Measurements from ENCODE around the gene MRAS. TPM values are rescaled to one million over a fixed set of nuclear protein-coding genes. Genes with fewer than 3 reads are reported as not detected.

MRAS gene
- under 1 TPM; 0.10 to 0.19 TPM for total RNA-seq

DNA sequence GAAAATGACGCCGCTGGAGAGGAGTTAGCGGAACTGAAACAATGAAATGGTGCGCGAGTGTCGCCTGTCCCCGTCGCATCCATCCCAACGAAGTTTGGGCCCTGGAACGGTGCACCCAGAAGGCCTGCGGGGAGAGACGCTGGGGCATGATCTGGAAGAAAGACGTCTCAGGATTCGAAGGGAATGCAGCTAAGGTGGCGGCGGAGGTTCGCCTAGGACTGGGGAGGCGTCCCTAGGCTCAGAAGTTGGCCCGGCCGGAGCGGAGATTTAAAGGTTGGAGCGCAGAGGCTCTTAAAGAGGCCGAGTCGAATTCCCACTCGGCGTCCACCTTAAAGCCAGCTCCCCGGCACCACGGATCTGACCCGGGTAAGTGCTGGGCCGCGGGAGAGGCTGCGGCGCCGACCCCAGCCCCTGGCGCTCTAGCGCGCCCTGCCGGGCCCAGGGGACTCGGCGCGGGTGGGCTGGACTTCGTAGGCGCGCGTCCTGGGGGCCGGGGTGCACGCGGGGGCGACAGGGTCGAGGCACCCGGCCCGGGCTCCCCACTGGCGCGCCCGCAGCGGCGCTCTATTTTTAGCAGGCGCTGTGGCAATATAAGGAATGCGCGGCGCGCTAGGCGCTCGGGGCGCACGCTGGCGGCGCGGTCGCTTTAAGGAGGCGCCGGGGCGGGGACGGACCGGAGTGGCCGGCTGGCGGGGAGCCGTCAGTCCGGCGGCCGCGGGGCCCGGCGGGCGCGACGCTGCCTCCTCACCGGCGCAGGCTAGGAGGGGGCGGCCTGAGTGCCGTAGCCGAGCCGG lies at the start of gene MRAS:
Gene MRAS (plus strand): TSS at position 620 of the 794 bp plus-strand sequence. CDS start 24,305 bp downstream, outside the sequence.
- peak; percentile 46 for DNase-seq
- intact Hi-C loops (cut with micrococcal nuclease): loop anchor here (1.0 kb wide), 2 partner anchors 19 to 168 kb away; partner anchors contain the start of gene NME9
- Mint-ChIP-seq H3K4me3 (peak within 1 kb of the TSS; percentile 86), H3K27me3 (peaks cover 31% of the 10 kb centered on the region), H3K36me3 (no peaks in the 10 kb centered on the region), H3K4me1 (ENCODE audit: low read depth) (peaks cover 7% of the 10 kb centered on the region), H3K9me3 (no peaks in the 10 kb centered on the region), H3K27ac (no peak within 1 kb of the TSS)
- POLR2A ChIA-PET: no interaction called here
- CTCF ChIA-PET: interaction anchor here (1.0 to 1.3 kb wide), 3 partner anchors 15 to 168 kb away, joined by 3 to 5 read pairs (median 4); no protein-coding TSS in a partner anchor

DNA sequence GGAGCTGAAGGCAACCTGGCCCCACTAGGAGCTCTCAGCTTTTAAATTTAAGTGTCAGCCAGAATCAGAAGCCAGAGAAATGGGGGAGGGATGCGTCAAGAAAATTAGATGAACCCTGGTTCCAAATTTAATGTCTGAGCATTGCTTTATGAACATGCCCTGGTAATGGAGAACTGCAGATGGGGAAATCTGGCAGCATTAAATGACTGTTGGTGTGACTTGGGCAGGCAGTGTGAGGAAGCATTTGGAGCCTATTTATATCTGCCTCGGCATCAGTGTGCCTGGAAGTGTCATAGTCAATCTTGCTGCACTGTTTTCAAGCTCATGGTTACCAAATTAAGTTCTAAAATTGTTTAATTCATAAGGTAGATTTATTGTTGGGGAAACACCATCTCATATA lies 47.7 kb upstream of the MRAS start:
- DNase-seq: no peak
- Mint-ChIP-seq H3K27ac (no peak overlapping the region), H3K9me3 (no peaks in the 10 kb centered on the region), H3K4me3 (no peak overlapping the region), H3K27me3 (no peaks in the 10 kb centered on the region), H3K4me1 (ENCODE audit: low read depth) (peaks cover 27% of the 10 kb centered on the region), H3K36me3 (peaks cover 17% of the 10 kb centered on the region)
- ChIA-PET POLR2A (no interaction called here), CTCF (interaction anchor here (0.7 kb wide), 1 partner anchor 117 kb away, joined by 3 read pairs; no protein-coding TSS in a partner anchor)
- intact Hi-C loops (cut with micrococcal nuclease): no loop called here

DNA sequence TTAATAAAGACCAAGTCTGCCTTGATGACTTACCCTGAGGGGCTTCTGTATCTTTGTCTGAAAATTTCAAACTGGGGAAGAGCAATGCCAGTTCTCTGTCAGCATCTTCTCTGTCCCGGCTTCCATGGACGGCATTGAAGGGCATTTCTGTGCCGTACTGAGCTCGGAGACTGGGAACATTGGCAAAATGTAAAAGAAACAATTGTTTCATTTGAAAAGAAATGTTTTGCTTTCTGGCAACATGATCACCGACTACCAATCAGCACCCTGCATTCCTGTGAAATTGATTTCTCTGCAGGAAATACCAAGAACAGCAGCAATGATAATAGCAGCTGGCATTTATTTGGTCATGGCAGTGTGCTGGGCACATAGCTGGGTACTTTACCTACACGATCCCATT lies 44.9 kb upstream of the MRAS start:
- DNase-seq: no peak
- Mint-ChIP-seq H3K36me3 (peaks cover 26% of the 10 kb centered on the region), H3K27ac (no peak overlapping the region), H3K4me3 (no peak overlapping the region), H3K9me3 (peaks cover 11% of the 10 kb centered on the region), H3K27me3 (peaks cover 4% of the 10 kb centered on the region), H3K4me1 (ENCODE audit: low read depth) (peaks cover 4% of the 10 kb centered on the region)
- ChIA-PET CTCF (no interaction called here), POLR2A (no interaction called here)
- intact Hi-C loops (cut with micrococcal nuclease): no loop called here

DNA sequence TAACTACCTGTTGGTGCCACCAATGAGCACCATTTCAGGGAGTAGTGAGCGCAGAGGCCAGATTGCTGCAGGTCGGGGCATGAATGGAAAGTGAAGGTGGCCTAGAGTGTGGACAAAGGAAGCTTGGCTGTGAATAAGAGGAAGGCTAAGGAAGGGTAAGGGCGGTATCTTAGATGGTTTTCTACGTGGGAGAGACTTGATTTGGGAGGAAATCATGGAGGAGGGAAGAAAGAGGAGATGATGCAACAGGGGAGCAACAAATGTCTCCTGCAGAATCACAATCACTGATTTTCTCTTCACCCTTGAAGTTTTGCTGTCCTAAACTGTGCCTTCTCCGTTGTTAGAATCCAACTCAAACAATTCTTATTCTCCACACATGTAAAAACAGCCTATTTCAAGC lies 40.5 kb upstream of the MRAS start:
- Mint-ChIP-seq H3K4me1 (ENCODE audit: low read depth) (no peaks in the 10 kb centered on the region), H3K9me3 (peaks cover 40% of the 10 kb centered on the region), H3K4me3 (no peak overlapping the region), H3K36me3 (peaks cover 23% of the 10 kb centered on the region), H3K27ac (no peak overlapping the region), H3K27me3 (peaks cover 4% of the 10 kb centered on the region)
- CTCF ChIA-PET: interaction anchor here (1.6 kb wide), 1 partner anchor 38 kb away, joined by 3 read pairs; no protein-coding TSS in a partner anchor
- intact Hi-C loops (cut with micrococcal nuclease): no loop called here
- POLR2A ChIA-PET: no interaction called here
- no peak for DNase-seq

DNA sequence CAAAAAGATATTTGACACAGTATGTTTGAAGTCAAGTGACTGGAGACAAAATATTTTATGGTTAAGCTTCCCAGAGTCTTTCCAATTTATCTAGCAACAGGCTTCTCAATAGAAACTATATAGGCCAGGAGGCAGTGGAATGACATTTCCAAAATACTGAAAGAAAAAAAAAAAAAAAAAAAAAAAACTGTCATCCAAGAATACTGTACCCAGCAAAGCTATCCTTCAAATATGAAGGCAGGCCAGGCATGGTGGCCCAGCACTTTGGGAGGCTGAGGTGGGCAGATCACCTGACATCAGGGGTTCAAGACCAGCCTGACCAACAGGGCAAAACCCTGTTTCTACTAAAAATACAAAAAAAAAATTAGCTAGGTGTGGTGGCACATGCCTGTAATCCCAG lies 39.6 kb upstream of the MRAS start:
- H3K27ac Mint-ChIP-seq: no peak overlapping the region
- peaks cover 40% of the 10 kb centered on the region for H3K9me3 Mint-ChIP-seq
- intact Hi-C loops (cut with micrococcal nuclease): no loop called here
- H3K4me1 Mint-ChIP-seq (ENCODE audit: low read depth): no peaks in the 10 kb centered on the region
- no peak overlapping the region for H3K4me3 Mint-ChIP-seq
- H3K27me3 Mint-ChIP-seq: peaks cover 4% of the 10 kb centered on the region
- POLR2A ChIA-PET: interaction anchor here (0.6 kb wide), 2 partner anchors 192 to 627 kb away, joined by 3 read pairs; no protein-coding TSS in a partner anchor
- H3K36me3 Mint-ChIP-seq: peaks cover 23% of the 10 kb centered on the region
- CTCF ChIA-PET: interaction anchor here (0.7 kb wide), 1 partner anchor 109 kb away, joined by 3 read pairs; no protein-coding TSS in a partner anchor
- no peak for DNase-seq

DNA sequence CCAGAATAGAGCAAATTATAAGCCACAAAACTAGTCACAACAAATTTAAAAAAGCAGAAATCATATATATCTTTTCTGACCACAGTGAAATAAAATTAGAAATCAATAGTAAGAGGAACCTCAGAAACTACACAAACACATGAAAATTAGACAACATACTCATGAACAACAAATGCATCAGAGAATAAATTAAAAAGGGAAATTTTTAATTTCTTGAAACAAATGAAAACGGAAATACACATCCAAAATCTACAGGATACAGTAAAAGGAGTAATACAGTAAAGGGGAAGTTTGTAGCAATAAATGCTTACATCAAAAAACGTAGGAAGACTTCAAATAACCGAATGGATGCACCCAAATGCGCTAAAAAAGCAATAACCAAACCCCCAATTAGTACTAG lies 37.9 kb upstream of the MRAS start:
- Mint-ChIP-seq H3K4me3 (no peak overlapping the region), H3K27me3 (peaks cover 4% of the 10 kb centered on the region), H3K9me3 (peaks cover 40% of the 10 kb centered on the region), H3K4me1 (ENCODE audit: low read depth) (no peaks in the 10 kb centered on the region), H3K36me3 (peaks cover 23% of the 10 kb centered on the region), H3K27ac (no peak overlapping the region)
- intact Hi-C loops (cut with micrococcal nuclease): no loop called here
- POLR2A ChIA-PET: no interaction called here
- CTCF ChIA-PET: no interaction called here
- DNase-seq: no peak

DNA sequence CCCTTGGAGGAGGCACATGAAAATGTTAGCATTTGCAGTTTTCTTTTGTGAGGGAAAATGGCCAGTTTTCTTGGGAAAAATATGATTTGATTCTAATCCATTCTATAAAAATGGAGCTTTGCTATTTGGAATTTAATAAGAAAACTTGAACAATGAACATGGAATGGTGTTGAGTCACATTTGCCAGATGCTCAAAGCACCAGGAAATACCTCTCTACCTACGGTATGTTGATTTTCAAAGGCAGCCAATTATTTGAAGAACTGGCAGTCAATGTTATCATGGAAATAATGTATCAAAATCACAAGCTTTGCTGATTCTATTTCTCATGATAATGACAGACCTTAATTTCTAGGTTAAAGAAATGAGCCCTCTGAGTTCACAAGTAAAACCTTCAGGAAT lies 33.6 kb upstream of the MRAS start:
- intact Hi-C loops (cut with micrococcal nuclease): no loop called here
- Mint-ChIP-seq H3K27ac (no peak overlapping the region), H3K36me3 (peaks cover 3% of the 10 kb centered on the region), H3K4me3 (no peak overlapping the region), H3K9me3 (peaks cover 25% of the 10 kb centered on the region), H3K27me3 (no peaks in the 10 kb centered on the region), H3K4me1 (ENCODE audit: low read depth) (no peaks in the 10 kb centered on the region)
- DNase-seq: no peak
- POLR2A ChIA-PET: no interaction called here
- CTCF ChIA-PET: no interaction called here

DNA sequence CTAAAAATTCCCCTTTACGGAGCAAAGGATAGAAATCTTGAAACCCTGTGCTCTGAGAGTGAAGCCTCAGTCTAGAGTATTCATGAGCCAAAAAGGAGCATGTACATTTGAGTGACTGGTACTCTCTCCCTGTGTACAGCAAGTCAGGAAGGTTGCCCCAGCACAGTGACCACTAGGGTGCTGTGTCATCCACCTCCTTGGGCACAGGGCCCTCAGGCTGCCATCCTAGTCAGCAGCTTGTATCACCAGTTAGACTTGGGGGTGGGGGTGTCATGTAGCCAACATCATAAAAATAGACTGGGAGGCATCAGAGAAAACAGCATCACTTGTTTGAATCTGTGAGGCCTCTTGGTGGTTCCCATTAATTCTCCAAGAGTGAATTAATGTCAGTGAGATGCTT lies 30.7 kb upstream of the MRAS start:
- no peak overlapping the region for H3K27ac Mint-ChIP-seq
- no peaks in the 10 kb centered on the region for H3K9me3 Mint-ChIP-seq
- POLR2A ChIA-PET: no interaction called here
- no peak for DNase-seq
- no peaks in the 10 kb centered on the region for H3K36me3 Mint-ChIP-seq
- no peaks in the 10 kb centered on the region for H3K27me3 Mint-ChIP-seq
- CTCF ChIA-PET: interaction anchor here (1.4 kb wide), 1 partner anchor 13 kb away, joined by 5 read pairs; no protein-coding TSS in a partner anchor
- intact Hi-C loops (cut with micrococcal nuclease): no loop called here
- no peak overlapping the region for H3K4me3 Mint-ChIP-seq
- H3K4me1 Mint-ChIP-seq (ENCODE audit: low read depth): peaks cover 7% of the 10 kb centered on the region

DNA sequence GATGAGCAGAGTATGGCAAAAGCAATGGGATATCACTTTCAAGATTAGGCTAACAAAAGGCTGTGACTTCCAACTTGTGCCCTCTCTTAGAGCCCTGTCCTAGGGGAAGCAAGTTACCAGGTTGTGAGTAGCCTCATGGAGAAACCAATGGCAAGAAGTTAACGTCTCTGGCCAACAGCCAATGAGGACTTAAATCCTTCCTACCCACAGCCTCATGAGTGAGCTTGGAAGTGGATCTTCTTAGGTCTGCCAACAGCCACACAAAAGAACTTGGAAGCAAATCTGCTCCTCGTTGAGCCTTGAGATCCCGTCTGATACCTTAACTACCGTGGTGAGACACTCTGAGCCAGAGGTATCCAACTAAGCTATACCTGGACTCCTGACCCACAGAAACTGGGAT lies 24.4 kb upstream of the MRAS start:
- no peak overlapping the region for H3K27ac Mint-ChIP-seq
- H3K4me3 Mint-ChIP-seq: no peak overlapping the region
- ChIA-PET POLR2A (no interaction called here), CTCF (no interaction called here)
- intact Hi-C loops (cut with micrococcal nuclease): no loop called here
- no peak for DNase-seq
- no peaks in the 10 kb centered on the region for H3K27me3 Mint-ChIP-seq
- no peaks in the 10 kb centered on the region for H3K9me3 Mint-ChIP-seq
- no peaks in the 10 kb centered on the region for H3K36me3 Mint-ChIP-seq
- H3K4me1 Mint-ChIP-seq (ENCODE audit: low read depth): peaks cover 29% of the 10 kb centered on the region

DNA sequence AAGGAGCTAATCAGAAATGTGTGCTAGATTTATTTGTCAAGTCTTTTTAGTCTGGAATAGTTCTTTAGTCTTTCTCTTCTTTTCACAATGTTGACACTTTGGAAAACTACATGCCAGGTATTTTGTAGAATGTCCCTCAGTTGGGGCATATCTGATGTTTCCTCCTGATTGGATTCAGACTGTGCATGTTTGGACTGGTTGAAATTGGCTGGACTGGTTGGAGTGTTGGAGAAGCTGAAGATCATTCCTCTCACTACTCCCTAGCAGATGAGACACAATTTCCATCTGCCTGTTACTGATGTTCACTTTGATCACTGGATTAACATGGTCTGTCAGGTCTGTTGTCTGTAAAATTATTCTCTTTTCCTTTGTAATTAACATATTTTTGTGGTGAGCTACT lies 22.4 kb upstream of the MRAS start:
- no peak for DNase-seq
- Mint-ChIP-seq H3K9me3 (no peaks in the 10 kb centered on the region), H3K4me3 (no peak overlapping the region), H3K4me1 (ENCODE audit: low read depth) (peaks cover 38% of the 10 kb centered on the region), H3K36me3 (no peaks in the 10 kb centered on the region), H3K27me3 (no peaks in the 10 kb centered on the region), H3K27ac (no peak overlapping the region)
- ChIA-PET CTCF (interaction anchor here (0.6 kb wide), 1 partner anchor 148 kb away, joined by 3 read pairs; no protein-coding TSS in a partner anchor), POLR2A (no interaction called here)
- intact Hi-C loops (cut with micrococcal nuclease): loop anchor here (5.0 kb wide), 3 partner anchors 94 to 266 kb away; partner anchors contain the start of gene CEP70

DNA sequence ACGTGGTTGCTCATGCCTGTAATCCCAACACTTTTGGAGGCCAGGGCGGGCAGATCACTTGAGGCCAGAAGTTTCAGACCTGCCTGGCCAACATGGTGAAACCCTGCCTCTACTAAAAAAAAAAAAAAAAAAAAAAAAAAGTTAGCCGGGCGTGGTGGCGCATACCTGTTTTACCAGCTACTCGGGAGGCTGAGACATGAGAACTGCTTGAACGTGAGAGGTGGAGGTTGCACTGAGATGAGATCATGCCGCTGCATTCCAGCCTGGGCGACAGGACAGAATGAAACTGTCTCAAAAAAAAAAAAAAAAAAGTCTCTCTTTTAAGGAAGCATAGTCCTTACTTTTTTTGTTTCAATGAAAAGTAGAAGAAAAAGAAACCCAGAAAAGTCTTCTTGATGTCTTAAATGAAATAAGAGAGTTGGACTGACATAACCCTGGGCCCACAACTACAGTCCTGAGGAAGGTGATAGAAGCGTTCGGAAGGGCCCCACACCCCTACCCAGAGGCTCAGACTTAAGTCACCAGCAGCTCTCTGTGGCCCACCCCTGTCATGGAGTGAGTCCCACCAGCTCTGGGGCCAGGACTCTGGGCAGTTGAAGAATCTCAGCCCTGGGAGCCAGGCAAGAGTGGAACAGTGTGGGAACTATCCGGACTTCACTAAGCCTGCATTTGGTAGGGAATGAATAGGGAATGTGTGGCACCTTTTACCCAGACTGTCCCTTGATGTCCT lies 21.3 kb upstream of the MRAS start:
- ChIA-PET CTCF (no interaction called here), POLR2A (no interaction called here)
- Mint-ChIP-seq H3K9me3 (no peaks in the 10 kb centered on the region), H3K4me1 (ENCODE audit: low read depth) (peaks cover 38% of the 10 kb centered on the region), H3K36me3 (no peaks in the 10 kb centered on the region), H3K4me3 (no peak overlapping the region), H3K27me3 (no peaks in the 10 kb centered on the region), H3K27ac (no peak overlapping the region)
- intact Hi-C loops (cut with micrococcal nuclease): loop anchor here (5.0 kb wide), 3 partner anchors 95 to 265 kb away; partner anchors contain the start of gene CEP70
- DNase-seq: no peak

DNA sequence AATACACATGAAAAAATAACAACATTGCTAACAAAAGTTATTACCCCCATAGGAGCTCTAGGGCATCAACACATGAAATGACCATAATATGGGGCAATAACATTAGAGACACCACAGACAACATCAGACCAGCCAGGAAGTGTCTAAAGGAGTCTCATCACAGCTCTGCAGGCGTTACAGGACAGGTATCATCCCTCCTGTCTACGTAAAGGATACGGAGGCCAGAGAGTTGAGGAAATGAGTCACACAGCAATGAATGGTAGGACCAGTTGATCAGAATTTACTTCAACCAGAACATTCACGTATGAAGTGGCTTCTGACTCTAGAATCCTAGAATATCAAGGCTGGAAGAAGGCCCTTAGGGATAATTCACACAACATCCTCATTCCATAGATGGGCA lies 20.5 kb upstream of the MRAS start:
- no peaks in the 10 kb centered on the region for H3K27me3 Mint-ChIP-seq
- intact Hi-C loops (cut with micrococcal nuclease): loop anchor here (2.0 to 5.0 kb wide), 5 partner anchors 39 to 264 kb away; partner anchors contain the start of genes ARMC8 and CEP70
- CTCF ChIA-PET: interaction anchor here (0.6 to 1.8 kb wide), 11 partner anchors 11 to 267 kb away, joined by 3 to 11 read pairs (median 6); partner anchors contain the start of genes ARMC8, CEP70 and DBR1
- DNase-seq: no peak
- H3K9me3 Mint-ChIP-seq: no peaks in the 10 kb centered on the region
- H3K4me1 Mint-ChIP-seq (ENCODE audit: low read depth): peaks cover 31% of the 10 kb centered on the region
- no peaks in the 10 kb centered on the region for H3K36me3 Mint-ChIP-seq
- H3K4me3 Mint-ChIP-seq: no peak overlapping the region
- POLR2A ChIA-PET: interaction anchor here (1.5 kb wide), 1 partner anchor 32 kb away, joined by 6 read pairs; no protein-coding TSS in a partner anchor
- H3K27ac Mint-ChIP-seq: no peak overlapping the region
